IPS-18c (cell line): ENCODE data around the gene ATAD3B.
"Not testable (repeated sequence)": the region's sequence is repeated elsewhere in the genome, so short reads cannot be mapped to it uniquely, and the experiment has no call there.

ENCODE experiments used
- H3K4me3 ChIP-seq: 2 replicates; pipeline ENCODE4 v1.7.0; 2013; ENCODE audit warnings: low read depth, mild to moderate bottlenecking, low read length, moderate library complexity; ENCODE audit not compliant: insufficient read depth
- H3K9me3 ChIP-seq: one replicate; pipeline ENCODE4 v1.6.1; 2013; ENCODE audit warnings: mild to moderate bottlenecking, low read length, moderate library complexity; ENCODE audit not compliant: control insufficient read depth, insufficient read depth

The ATAD3B gene

GRCh38 chr1:1485755-1486317 is 14.3 kb downstream of the ATAD3B start:
- not testable (repeated sequence) for H3K4me3 ChIP-seq

DNA sequence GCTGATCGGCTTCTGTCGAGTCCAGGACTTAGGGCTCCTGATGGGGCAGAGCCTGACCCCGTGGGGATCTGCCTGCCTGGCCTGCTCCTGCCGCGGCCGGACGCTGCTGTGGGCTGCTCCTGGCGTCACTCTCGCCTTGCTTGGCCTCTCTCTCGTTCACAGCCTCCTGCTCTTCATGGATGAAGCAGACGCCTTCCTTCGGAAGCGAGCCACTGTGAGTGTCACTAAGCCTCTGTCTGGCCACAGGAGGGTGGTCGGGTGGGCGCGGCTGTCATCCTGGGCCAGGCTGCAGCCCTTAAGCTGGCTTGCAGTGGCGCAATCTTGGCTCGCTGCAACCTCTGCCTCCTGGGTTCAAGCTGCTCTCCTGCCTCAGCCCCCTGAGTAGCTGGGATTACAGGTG is 16.1 kb downstream of the ATAD3B start:
- Histone ChIP-seq H3K4me3 (no peak overlapping the region), H3K9me3 (peaks cover 3% of the 10 kb centered on the region)

More at GRCh38 chr1:1485755-1486317, 14.3 kb downstream of the ATAD3B start:
- not testable (repeated sequence) for H3K9me3 ChIP-seq

DNA sequence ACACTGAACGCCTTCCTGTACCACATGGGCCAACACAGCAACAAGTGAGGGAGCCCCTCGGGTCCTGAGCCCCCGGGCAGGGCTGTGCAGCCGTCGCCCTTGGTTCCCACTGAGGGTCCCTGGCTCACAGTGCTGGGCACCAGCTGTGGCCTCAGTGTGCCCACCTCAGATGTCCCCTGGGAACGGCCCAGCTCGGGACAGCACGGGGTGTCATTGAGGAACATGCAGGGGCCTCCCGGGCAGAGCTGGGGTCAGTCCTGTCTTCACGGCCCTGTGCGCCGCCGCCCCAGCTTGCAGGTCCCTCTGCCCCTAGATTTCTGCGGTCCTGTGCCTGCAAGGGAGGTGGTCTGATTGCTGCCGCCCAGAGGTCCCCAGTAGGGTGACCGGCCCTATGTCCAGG is 17.7 kb downstream of the ATAD3B start:
- Histone ChIP-seq H3K4me3 (no peak overlapping the region), H3K9me3 (peaks cover 3% of the 10 kb centered on the region)

- Histone ChIP-seq H3K4me3 (no peak overlapping the region), H3K9me3 (peaks cover 3% of the 10 kb centered on the region)
These were observed 18.3 kb downstream of the ATAD3B start for GRCh38 chr1:1489861-1490260.

DNA sequence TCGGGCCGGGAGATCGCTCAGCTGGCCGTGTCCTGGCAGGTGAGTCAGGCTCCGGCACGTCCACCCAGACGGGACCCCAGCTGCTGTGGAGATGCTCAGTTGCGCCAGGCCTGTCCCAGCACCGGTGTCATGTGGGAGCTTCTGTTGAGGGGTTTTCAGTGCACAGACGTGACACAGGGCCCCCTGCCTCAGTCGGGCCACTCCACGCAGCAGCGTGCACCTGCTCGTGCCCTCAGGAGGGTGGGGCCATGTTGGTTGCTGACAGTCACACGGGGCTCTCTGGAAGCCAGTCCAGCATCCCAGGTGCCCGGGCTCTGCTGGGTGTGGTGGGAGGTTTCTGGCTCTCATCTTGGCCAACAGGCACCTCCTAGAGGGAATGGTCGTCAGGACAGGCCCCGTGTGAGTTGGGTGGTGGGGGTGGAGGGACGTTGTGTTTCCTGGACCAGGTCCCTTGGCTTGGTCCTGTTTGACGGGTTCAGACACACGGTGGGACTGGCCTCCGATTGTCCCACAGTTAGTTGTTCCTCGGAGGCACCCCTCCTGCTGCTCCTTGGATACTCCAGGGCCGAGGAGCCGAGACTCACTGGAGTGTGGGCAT is 19.2 kb downstream of the ATAD3B start:
- peaks cover 3% of the 10 kb centered on the region for H3K9me3 ChIP-seq

DNA sequence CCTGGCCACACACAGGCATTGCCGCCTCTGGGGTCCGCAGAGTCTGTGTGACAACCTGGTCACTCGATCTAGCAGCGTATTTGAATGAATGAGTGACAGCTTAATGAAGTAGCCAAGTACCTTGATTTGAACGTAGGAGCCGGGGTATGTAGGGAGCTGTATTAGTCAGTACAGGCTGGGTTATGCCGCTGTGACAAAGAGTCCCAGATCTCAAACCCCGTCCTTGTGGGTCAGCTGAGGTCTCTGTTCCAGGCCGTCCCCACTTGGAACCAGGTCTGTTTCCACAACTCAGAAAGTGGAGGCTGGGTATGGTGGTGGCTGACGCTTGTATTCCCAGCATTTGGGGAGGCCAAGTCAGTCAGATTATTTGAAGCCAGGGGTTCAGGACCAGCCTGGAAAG is 20.0 kb downstream of the ATAD3B start:
- Histone ChIP-seq H3K9me3 (peaks cover 3% of the 10 kb centered on the region), H3K4me3 (no peak overlapping the region)

More for the DNA sequence above, 19.2 kb downstream of the ATAD3B start:
- no peak overlapping the region for H3K4me3 ChIP-seq

DNA sequence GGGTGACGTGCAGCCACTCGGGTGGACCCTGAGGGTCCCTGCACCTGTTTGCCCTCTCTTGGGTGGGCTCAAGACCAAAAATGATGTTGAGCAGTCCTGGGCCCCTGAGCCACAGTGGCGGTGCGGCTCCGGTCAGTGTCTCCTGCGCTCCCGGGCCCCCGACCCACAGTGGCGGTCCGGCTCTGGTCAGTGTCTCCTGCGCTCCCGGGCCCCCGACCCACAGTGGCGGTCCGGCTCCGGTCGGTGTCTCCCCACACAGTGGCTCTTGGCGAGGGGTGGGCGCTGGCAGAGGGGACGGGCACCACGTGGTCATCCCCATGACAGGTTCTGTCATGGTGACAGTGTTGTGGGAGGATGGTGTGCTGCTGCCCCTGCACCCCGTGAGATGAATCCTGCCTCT is 22.7 kb downstream of the ATAD3B start:
- not testable (repeated sequence) for H3K4me3 ChIP-seq, H3K9me3 ChIP-seq

GRCh38 chr1:1495461-1495975 is 24.0 kb downstream of the ATAD3B start:
- not testable (repeated sequence) for H3K4me3 ChIP-seq, H3K9me3 ChIP-seq

DNA sequence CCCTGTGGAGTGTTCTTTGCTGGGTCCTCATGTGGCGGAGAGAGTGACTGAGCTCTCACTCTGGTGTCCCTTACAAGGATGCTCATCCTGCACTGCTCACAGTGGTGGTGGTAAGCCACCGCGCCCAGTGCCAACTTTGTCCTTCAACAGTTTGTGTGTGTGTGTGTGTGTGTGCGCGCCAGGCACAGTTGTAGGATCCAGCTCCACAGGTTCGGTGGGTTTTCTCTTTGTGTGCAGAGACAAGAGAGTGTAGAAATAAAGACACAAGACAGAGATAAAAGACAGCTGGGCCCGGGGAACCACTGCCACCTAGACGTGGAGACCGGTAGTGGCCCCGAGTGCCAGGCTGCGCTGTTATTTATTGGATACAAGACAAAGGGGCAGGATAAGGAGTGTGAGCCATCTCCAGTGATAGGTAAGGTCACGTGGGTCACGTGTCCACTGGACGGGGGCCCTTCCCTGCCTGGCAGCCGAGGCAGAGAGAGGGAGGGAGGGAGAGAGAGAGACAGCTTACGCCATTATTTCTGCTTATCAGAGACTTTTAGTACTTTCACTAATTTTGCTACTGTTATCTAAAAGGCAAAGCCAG is 33.3 kb downstream of the ATAD3B start:
- not testable (repeated sequence) for H3K4me3 ChIP-seq, H3K9me3 ChIP-seq

GRCh38 chr1:1505366-1505798 is 33.8 kb downstream of the ATAD3B start:
- H3K4me3 ChIP-seq, H3K9me3 ChIP-seq: not testable (repeated sequence)

DNA sequence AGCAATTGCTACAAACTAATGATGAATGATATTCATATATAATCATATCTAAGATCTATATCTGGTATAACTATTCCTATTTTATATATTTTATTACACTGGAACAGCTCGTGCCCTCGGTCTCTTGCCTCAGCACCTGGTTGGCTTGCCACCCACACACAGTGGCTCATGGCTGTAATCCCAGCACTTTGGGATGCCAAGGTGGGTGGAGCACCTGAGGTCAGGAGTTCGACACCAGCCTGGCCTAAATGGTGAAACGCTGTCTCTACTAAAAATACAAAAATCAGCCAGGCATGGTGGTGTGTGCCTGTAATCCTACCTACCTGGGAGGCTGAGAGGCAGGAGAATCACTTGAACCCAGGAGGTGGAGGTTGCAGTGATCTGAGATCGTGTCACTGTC is 34.2 kb downstream of the ATAD3B start:
- not testable (repeated sequence) for H3K4me3 ChIP-seq

GRCh38 chr1:1507305-1507704 is 35.7 kb downstream of the ATAD3B start:
- Histone ChIP-seq H3K4me3 (no peak overlapping the region), H3K9me3 (no peaks in the 10 kb centered on the region)

More for the DNA sequence above, 34.2 kb downstream of the ATAD3B start:
- not testable (repeated sequence) for H3K9me3 ChIP-seq

DNA sequence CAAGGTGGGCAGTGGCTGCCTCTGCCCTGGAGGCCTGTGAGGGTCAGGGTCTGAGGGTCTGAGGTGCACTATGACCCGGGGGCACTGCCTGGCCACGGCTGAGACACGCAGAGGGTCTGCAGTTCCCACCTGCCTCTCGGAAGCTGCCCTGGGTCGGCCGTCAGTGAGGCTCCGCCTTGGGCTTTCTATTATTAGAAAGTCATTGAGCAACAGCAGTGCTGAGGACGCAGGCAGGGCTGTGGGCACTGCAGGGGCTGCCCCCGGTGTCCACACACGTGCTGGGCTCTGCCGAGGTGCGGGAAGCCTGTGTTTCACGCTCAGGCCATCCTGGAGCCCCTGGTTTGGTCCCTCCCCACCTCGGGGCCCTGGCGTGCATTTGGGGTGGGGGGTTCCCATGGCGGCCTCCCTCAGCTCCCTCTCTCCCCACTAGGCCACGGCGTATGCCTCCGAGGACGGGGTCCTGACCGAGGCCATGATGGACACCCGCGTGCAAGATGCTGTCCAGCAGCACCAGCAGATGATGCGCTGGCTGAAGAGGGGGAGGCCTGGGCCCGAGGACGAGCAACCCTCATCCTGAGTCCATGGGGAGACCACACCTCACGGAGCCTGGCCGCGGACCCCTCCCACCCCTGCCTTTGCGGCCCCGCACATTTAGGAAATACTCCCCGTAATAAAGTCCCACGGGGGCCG is 37.4 kb downstream of the ATAD3B start:
- not testable (repeated sequence) for H3K4me3 ChIP-seq, H3K9me3 ChIP-seq

DNA sequence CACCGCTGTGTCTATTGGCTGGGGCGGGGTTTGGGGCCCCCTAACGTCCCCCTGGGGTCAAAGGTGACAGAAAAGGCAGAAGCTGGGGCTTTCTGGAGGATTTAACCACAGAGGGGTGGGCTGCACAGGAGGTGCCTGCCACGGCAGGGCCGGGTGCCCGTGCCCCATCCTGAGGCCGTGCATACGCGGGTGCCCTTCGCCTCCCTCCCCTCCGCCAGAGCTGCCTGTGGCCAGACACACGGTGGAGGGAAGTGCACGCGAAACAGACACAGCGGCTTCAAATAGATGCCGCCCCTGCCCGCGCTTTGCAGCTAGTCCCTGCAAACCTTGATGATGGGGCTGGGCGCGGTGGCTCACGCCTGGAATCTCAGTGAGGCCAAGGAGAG is 37.9 kb downstream of the ATAD3B start:
- not testable (repeated sequence) for H3K9me3 ChIP-seq, H3K4me3 ChIP-seq

DNA sequence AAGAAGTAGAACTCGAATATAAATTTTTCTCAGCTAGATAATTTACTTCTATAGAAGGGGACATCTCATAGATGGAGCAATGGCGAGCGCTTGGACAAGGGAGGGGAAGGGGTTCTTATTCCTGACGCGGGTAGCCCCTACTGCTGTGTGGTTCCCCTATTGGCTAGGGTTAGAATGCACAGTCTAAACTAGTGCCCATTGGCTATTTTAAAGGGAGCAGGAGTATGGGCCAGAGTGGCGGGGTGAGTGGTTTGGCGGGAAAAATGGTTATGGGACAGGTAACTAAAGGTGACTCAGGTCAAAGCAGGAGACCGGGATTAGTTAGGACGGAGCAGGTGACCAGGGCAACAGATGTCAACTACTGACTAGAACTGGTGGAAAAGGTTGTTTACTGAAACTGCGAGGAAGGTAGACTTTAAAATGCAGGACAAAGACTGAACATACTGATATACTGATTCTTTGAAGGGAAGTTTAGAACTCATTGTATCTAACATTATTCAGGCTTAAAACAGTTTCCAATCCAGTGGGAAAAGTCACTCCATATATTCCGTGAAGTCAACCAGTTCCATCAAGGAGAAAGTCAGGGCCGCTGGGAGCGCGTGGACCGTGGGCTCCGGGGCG is 39.5 kb downstream of the ATAD3B start:
- H3K9me3 ChIP-seq = no peaks in the 10 kb centered on the region
- peak overlapping the region; percentile 98 for H3K4me3 ChIP-seq

DNA sequence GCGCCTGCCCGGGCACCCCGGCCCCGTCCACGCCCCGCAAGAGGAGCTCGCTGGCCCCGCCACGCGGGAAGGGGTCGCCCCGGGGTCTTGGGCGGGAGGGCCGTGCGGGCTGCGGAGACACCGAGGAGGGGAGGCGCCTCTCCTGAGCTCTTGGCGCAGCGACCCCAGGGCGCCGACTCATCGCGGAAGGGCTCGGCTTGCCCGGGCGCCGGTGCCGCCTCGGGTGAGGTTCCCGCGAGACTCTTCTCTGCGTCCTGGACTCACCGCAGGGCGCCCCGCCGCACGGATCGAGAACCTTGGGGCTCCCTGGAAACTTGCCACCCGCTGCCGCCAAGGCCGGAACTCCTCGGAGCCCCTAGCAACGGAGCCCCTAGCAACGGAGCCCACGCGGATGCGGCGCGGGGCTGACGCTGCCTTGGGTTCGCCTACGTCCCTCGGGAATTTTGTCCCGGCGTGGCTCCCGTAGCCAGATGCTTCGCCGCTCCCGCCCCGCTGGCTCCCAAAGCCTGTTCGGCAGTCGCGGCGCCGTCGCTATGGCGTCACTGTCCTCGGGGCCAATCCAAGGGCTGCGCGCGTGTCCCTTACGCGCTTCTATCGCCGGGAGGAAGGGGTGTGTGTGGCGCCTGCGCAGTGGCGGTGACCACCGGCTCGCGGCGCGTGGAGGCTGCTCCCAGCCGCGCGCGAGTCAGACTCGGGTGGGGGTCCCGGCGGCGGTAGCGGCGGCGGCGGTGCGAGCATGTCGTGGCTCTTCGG is 40.1 kb downstream of the ATAD3B start, which contains the start of gene ATAD3A:
Gene ATAD3A, plus strand, starts transcription at position 630 of the 753 bp plus-strand sequence. Its CDS starts 107 bp downstream, at position 737.
- H3K4me3 ChIP-seq = peak within 1 kb of the TSS; percentile 98
- no peaks in the 10 kb centered on the region for H3K9me3 ChIP-seq

- H3K4me3 ChIP-seq = peak overlapping the region; percentile 44; the same call in 1 of the 2 replicates
- H3K9me3 ChIP-seq = not testable (repeated sequence)
These were observed 40.9 kb downstream of the ATAD3B start for GRCh38 chr1:1512425-1512824.
